ENCODE measurements around the gene MZT2A. TPM values are rescaled to one million over a fixed set of nuclear protein-coding genes. Genes with fewer than 3 reads are reported as not detected.

MZT2A gene
- total and polyA plus RNA-seq, 3 experiments from 2014 or later, result 92.6 to 142 (median 141) TPM

Other genes starting within 250 kb of the MZT2A start
- gene RAB6D, start 128.2 kb downstream of the MZT2A start, total RNA-seq, result not detected
- gene RAB6D, start 128.2 kb downstream of the MZT2A start, polyA plus RNA-seq, result 0.08 TPM
- gene TUBA3D, start 16.3 kb downstream of the MZT2A start, total RNA-seq, result not detected
- 0.14 TPM for gene TUBA3D, start 16.3 kb downstream of the MZT2A start, polyA plus RNA-seq
- 1 to 10 TPM; 3.6 to 5.0 TPM for gene CCDC74A, start 35.5 kb upstream of the MZT2A start, total RNA-seq
- 0.69 TPM for gene CCDC74A, start 35.5 kb upstream of the MZT2A start, polyA plus RNA-seq